Activated CD8-positive, alpha-beta memory T cell treated with anti-CD3 and anti-CD28 coated beads, Interleukin-2, amount 50 U/mL, for 24 hours (primary cell): Measurements from ENCODE around the gene IBA57.

Source experiments
- DNase-seq: peaks from one replicate; pipeline ENCODE4 v3.0.0-alpha.2; 2020; ENCODE audit errors: extremely low read depth

IBA57 gene

GRCh38 chr1:228190182-228190581 is 24.6 kb downstream of the IBA57 start:
- no peak for DNase-seq

DNA sequence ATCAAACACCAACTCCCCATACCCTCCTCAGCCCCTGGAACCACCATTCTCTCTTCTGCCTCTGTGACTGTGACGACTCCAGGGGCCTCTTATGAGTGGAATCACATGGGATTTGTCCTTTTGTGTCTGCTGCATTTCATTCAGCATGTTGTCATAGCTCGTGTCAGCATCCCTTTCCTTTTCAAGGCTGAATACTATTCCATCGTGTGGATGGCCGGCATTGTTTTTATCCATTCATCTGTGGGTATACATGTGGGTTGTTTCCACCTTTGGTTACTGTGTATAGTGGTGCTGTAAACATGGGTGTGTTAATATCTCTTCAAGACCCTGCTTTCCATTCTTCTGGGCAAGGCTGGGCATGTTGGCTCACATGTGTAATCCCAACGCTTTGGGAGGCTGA is 25.2 kb downstream of the IBA57 start:
- DNase-seq: no peak

DNA sequence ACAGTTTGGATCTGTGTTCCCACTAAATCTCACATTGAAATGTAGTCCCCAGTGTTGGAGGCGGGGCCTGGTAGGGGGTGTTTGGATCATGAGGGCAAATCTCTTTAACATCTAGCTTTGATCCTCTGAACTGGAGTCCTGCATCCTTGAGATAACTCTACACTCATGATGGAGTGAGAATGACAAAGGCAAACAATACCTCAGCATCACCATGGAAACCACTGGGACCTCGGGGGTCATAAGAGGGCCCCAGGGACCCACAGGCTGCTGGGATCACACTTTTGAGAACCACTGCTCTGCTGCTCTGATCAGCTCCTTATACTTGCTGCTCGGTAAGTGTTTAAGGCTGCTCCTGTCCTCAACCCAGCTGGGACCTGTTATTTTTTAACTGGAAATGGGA is 28.8 kb downstream of the IBA57 start:
- no peak for DNase-seq

- no peak for DNase-seq
Measured at GRCh38 chr1:228194921-228195812, 29.6 kb downstream of the IBA57 start.

DNA sequence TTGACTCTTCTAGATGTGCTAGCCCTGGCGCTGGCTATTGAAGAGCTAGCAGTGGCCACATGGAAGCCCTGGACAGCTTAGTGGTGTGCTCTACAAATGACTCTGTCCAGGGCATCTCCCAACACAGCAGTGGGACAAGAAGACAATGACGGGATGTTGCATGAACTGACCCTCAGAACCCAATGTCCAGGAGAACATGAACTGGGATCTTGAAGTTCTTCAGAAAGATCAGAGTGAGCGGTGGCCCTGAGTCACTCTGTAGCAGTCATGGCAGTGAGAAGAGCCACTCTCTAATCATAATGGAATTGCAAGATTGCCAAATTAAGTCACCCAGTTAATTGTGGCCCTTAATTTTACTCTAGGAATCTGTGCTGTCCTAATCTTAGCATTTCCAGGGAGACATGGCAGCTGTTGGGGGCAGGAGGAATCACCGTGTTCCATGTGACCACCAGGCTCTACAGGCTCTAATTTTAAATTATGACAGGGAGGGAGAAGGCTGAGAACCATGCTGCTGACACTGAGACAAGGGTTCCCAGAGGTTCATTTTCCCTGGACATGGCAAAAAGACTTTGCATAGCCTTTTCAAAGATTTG is 32.0 kb downstream of the IBA57 start:
- DNase-seq: no peak

- DNase-seq: no peak
Measured at GRCh38 chr1:228198977-228199590, 33.5 kb downstream of the IBA57 start.

- DNase-seq: no peak
Measured at GRCh38 chr1:228204958-228205357, 39.4 kb downstream of the IBA57 start.

GRCh38 chr1:228205526-228206436 is 40.2 kb downstream of the IBA57 start:
- DNase-seq: no peak

DNA sequence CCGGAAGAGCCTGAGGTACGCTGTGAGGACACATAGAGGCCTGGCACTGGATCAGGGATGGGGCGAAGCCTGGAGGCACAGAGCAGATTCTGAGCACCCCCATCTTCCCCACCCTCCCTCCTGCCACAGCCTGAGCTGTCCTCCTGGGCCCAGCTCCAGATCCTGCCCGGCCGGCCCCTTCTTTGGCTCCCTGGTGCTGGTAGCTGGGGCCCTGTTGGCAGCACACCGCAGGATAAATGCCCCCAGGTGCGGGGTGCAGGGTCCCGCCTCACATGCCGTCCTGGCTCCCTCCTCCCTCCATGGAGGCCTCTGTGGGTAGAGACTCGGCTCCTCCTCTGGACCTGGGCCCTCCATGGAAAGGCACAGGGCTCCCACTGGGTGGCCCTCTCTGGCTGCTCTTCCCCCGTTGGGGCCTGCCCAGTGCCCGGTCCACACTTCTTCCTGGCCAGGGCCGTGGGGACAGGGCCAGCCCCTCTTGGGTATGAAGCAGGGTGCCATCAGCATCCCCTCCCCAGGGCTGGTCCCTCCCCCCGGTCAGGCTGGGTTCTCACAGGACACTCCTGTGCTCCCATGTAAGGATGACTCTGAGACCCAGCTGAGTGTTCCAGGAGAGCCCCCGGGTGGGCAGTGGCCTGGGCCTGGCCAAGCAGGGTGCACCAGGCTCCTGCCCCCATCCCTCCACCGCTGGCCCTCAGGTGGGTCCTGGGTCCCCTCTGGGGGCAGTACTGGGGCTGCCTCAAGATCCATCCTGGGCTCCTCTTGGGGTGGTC is 41.2 kb downstream of the IBA57 start:
- no peak for DNase-seq

GRCh38 chr1:228207381-228207810 is 41.8 kb downstream of the IBA57 start:
- DNase-seq: no peak

DNA sequence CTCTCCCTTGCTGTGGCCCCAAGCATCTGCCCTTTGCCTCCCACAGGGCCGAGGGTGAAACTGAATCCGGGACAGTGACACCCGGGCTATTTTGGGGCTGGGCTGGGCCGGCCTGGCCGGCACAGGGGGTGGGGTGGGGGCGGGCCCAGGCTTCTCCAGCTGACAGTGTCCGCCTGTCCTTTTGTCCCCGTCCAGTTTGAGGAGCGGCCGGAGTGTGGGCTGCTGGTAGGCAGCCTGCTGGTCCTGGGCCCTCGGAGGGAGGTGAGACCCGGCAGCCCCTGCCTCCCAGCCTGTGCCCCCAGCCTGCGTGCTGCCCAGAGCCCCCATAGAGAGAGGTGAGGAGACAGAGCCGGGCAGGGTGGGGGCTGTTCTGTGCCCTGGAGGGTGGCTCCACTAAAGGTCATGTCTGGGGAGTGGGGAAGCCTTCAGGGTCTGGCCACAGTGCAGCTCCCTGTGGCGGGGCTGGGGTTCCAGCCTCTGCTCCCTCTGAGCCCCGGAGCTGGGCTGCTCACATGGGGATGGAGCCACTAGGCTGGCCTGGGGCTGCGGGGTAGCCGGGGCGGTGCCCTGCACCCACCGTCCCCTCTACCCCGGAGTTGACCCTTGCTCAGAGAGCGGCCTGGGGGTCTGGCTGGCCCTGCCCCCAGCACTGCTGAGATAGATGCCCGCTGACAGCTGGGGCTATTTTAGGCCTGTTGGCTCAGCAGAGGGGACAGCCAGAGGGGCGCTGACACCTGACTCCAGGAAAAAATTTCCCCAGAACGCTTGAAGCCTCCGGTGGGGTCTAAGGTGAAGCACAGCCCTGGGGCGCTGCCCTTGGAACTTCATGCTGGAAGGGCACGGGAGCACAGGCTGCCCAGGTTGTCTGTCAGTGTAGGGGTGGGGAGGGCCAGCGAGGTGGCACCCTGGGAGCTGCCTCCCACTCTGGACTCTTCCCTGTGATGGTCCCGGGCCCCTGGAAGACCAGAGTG is 42.5 kb downstream of the IBA57 start, which contains the start of gene OBSCN:
Gene OBSCN, plus strand, starts transcription at position 194 of the 971 bp plus-strand sequence. CDS start 3,740 bp downstream, outside the sequence.
- no peak for DNase-seq

DNA sequence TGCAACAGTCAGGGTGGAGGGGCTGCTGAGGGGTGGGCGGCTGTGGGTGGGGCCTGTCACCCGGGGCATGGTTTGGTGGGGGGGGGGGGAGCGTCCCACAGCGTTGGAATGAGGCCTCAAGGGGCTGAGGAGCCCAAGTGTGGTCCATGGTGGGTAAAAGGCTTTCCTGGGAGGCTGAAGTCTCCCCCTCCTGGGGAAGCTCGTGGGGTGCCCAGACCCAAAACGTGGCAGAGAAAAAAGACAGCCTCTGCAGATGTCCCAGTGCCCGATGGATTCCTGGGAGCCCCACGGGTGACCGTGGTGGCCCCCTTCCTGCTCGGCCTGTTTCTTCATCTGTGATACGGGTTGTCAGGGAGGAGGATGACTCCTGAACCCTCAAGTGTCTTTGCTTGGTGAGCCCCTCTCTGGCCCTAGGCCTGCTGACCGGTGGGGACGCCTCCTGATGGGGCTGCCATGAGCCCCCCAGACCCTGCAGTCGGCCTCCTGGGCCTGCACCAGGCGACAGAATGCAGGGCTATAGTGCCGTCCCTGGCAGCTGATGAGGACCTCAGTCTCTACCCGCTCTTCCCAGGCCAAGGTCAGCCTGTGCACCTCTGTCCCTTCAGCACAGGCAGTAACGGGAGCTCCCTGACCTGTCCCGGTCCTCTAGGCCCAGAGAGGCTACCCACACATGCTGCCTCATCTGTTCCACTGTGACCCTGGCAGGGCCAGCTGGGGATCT is 43.4 kb downstream of the IBA57 start:
- DNase-seq: no peak

GRCh38 chr1:228209657-228210056 is 44.1 kb downstream of the IBA57 start:
- no peak for DNase-seq

DNA sequence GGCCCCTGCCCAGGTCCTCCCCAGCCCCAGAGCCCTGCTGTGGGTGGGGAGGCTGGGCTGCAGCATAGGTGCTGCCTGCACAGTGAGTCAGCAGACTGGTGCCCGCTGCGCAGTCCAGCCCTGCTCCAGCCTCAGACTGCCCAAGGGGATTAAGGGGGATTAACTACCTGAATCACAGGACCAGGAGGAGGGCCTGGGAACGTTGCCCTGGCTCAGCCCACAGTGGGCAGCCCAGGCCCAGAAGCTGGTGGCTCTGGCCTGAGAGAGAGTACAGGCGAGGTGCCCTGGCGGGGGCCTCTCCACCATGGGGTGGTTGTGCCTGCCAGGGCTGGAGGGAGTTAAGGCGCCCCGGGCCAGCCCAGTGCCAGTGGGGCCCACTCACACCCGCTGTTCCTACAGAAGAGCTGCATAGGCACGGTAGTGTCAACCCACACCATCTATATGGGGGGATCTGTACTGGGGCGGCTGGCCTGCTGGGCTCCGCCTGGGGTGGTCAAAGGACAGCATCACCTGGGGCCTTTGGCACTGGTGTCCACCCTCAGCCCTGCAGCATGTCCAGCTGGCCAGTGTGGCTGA is 44.6 kb downstream of the IBA57 start:
- no peak for DNase-seq

- DNase-seq: no peak
Measured at GRCh38 chr1:228210712-228211530, 45.3 kb downstream of the IBA57 start.

GRCh38 chr1:228211531-228212414 is 46.2 kb downstream of the IBA57 start:
- DNase-seq: no peak
